Endodermal cell (in vitro differentiated cells): Measurements from ENCODE around the gene SNX30. TPM values are rescaled to one million over a fixed set of nuclear protein-coding genes. Genes with fewer than 3 reads are reported as not detected.

Experiments
- DNase-seq: peaks from one replicate; pipeline ENCODE4 v3.0.0-alpha.2; 2017
- H3K27ac ChIP-seq: 2 replicates; pipeline ENCODE4 v1.5.1; 2013; ENCODE audit warnings: mild to moderate bottlenecking, low read depth, low read length, moderate library complexity
- H3K27me3 ChIP-seq: 2 replicates; pipeline ENCODE4 v1.6.1; 2013; ENCODE audit warnings: mild to moderate bottlenecking, low read length, moderate library complexity; ENCODE audit not compliant: insufficient read depth, control insufficient read depth, poor library complexity, severe bottlenecking
- H3K36me3 ChIP-seq: 2 replicates; pipeline ENCODE4 v1.7.0; 2013; ENCODE audit warnings: mild to moderate bottlenecking, low read length, moderate library complexity; ENCODE audit not compliant: control insufficient read depth, insufficient read depth
- H3K4me1 ChIP-seq: one replicate; pipeline ENCODE4 v1.7.0; 2013; ENCODE audit warnings: low read length; ENCODE audit not compliant: control insufficient read depth, insufficient read depth
- H3K4me3 ChIP-seq: 2 replicates; pipeline ENCODE4 v1.5.1; 2013; ENCODE audit warnings: mild to moderate bottlenecking, low read length, moderate library complexity
- H3K9ac ChIP-seq: 2 replicates; pipeline ENCODE4 v1.6.1; 2013; ENCODE audit warnings: mild to moderate bottlenecking, low read length, moderate library complexity; ENCODE audit not compliant: poor library complexity, severe bottlenecking; ENCODE audit errors: extremely low read depth
- H3K9me3 ChIP-seq: 2 replicates; pipeline ENCODE4 v1.6.1; 2013; ENCODE audit warnings: mild to moderate bottlenecking, low read length, moderate library complexity; ENCODE audit not compliant: control insufficient read depth
- H3K27ac Mint-ChIP-seq: 2 replicates; pipeline ENCODE4 v1.8.0; 2020; ENCODE audit warnings: mixed read lengths
- H3K27me3 Mint-ChIP-seq: 2 replicates; pipeline ENCODE4 v1.8.0; 2021; ENCODE audit warnings: mild to moderate bottlenecking, mixed read lengths; ENCODE audit not compliant: insufficient read depth
- H3K36me3 Mint-ChIP-seq: 2 replicates; pipeline ENCODE4 v1.8.0; 2020; ENCODE audit warnings: low read depth, mixed read lengths
- H3K4me1 Mint-ChIP-seq: 2 replicates; pipeline ENCODE4 v1.8.0; 2020; ENCODE audit warnings: mixed read lengths
- H3K4me3 Mint-ChIP-seq: 2 replicates; pipeline ENCODE4 v1.8.0; 2020; ENCODE audit warnings: mild to moderate bottlenecking, moderate library complexity, mixed read lengths
- H3K9me3 Mint-ChIP-seq: 2 replicates; pipeline ENCODE4 v1.8.0; 2020; ENCODE audit warnings: mild to moderate bottlenecking, mixed read lengths
- CTCF ChIP-seq: fragments of 200-600 bp; sonication (generic); conservative IDR thresholded peaks from 2 replicates; pipeline ENCODE4 v1.5.0; 2021; ENCODE audit warnings: antibody characterized with exemption, mild to moderate bottlenecking
- WGBS, 2 experiments: methylation state at CpG; one replicate each; pipeline versions ENCODE4 v1.1.5 to v1.1.7; 2013; ENCODE audit warnings: missing lambda C conversion rate in 2 of 2, mixed read lengths in 1 of 2; ENCODE audit not compliant: insufficient coverage in 1 of 2, insufficient read length in 1 of 2; 5-methylcytosine and 5-hydroxymethylcytosine counted together
- total RNA-seq, 2 donors: library from RNA; stranded (reverse); fragmentation: NEBNext Ultra II Directional in 1 of 2; extraction: Animal tissue kit (Norgen Biotek cat#: 25700) in 1 of 2; gene quantifications; 2 replicates in 1 of 2; 3 replicates in 1 of 2; pipeline ENCODE4 v1.2.1, GENCODE V29; 2021

SNX30 gene
- total RNA-seq, 2 donors from 2014 or later = 11.8 to 14.8 TPM

DNA sequence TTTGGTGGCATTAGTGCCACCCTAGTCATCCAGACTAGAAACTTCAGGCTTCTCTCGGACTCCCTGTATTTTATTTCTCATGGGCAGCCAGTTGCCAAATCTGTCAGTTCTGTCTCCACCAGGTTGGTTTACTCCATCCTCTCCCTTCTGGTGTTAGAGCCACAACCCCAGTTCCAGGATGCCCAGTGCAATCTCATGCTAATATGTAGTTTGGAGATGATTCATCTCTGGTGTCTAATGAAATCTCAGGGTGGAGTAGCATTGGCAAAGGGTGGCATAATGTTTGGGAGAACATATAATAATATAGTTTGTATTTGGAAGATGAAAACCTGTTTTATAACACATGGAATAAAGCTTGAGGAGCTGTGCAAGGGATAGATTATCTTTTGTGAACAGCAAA lies 109.9 kb downstream of the SNX30 start:
- TF ChIP-seq CTCF = no peak
- peaks cover 8% of the 10 kb centered on the region for H3K9me3 Mint-ChIP-seq
- H3K36me3 Mint-ChIP-seq = peaks cover 8% of the 10 kb centered on the region
- Histone ChIP-seq H3K4me1 (no peaks in the 10 kb centered on the region), H3K36me3 (no peaks in the 10 kb centered on the region), H3K27me3 (no peaks in the 10 kb centered on the region), H3K9ac (no peak overlapping the region), H3K27ac (no peak overlapping the region), H3K4me3 (peak overlapping the region; percentile 28), H3K9me3 (peaks cover 10% of the 10 kb centered on the region)
- H3K4me3 Mint-ChIP-seq = no peak overlapping the region
- WGBS, 2 experiments = 100% methylated on average over 1 of the region's 1 CpG
- H3K4me1 Mint-ChIP-seq = peaks cover 11% of the 10 kb centered on the region
- no peak overlapping the region for H3K27ac Mint-ChIP-seq
- H3K27me3 Mint-ChIP-seq = no peaks in the 10 kb centered on the region
- no peak for DNase-seq

- H3K27ac Mint-ChIP-seq = no peak overlapping the region
- H3K27me3 ChIP-seq = no peaks in the 10 kb centered on the region
- peaks cover 8% of the 10 kb centered on the region for H3K9me3 Mint-ChIP-seq
- no peaks in the 10 kb centered on the region for H3K27me3 Mint-ChIP-seq
- no peak overlapping the region for H3K27ac ChIP-seq
- DNase-seq = no peak
- H3K4me3 ChIP-seq = no peak overlapping the region
- H3K4me1 ChIP-seq = no peaks in the 10 kb centered on the region
- H3K36me3 Mint-ChIP-seq = peaks cover 13% of the 10 kb centered on the region
- H3K4me3 Mint-ChIP-seq = no peak overlapping the region
- no peak for TF ChIP-seq CTCF
- H3K9me3 ChIP-seq = peaks cover 10% of the 10 kb centered on the region
- H3K36me3 ChIP-seq = no peaks in the 10 kb centered on the region
- H3K4me1 Mint-ChIP-seq = peaks cover 6% of the 10 kb centered on the region
- WGBS, 2 experiments = 90 to 95% methylated on average over 2 to 3 of the region's 3 CpGs
- no peak overlapping the region for H3K9ac ChIP-seq
Measured at GRCh38 chr9:112861155-112861554, 110.6 kb downstream of the SNX30 start.

- 94 to 96% methylated on average over 15 to 19 of the region's 19 CpGs for WGBS, 2 experiments
Measured at GRCh38 chr9:112861638-112862555, 111.3 kb downstream of the SNX30 start.

More at GRCh38 chr9:112861638-112862555, 111.3 kb downstream of the SNX30 start:
- Histone ChIP-seq H3K9ac (no peak overlapping the region), H3K27me3 (no peaks in the 10 kb centered on the region), H3K9me3 (peaks cover 10% of the 10 kb centered on the region), H3K27ac (no peak overlapping the region), H3K4me1 (no peaks in the 10 kb centered on the region), H3K36me3 (no peaks in the 10 kb centered on the region), H3K4me3 (no peak overlapping the region)
- TF ChIP-seq CTCF = no peak
- H3K27me3 Mint-ChIP-seq = no peaks in the 10 kb centered on the region
- DNase-seq = no peak
- H3K4me3 Mint-ChIP-seq = no peak overlapping the region
- H3K27ac Mint-ChIP-seq = no peak overlapping the region
- peaks cover 6% of the 10 kb centered on the region for H3K4me1 Mint-ChIP-seq
- peaks cover 8% of the 10 kb centered on the region for H3K9me3 Mint-ChIP-seq
- H3K36me3 Mint-ChIP-seq = peaks cover 17% of the 10 kb centered on the region
